Glomerular visceral epithelial cell (primary cell): ENCODE results near the gene FXYD3.
"Not testable (repeated sequence)": the region's sequence is repeated elsewhere in the genome, so short reads cannot be mapped to it uniquely, and the experiment has no call there.

Experiments used
- DNase-seq: peaks from one replicate; pipeline ENCODE4 v3.0.0-alpha.2; 2016; ENCODE audit errors: extremely low spot score

The FXYD3 gene

GRCh38 chr19:35086455-35086854 is 29.2 kb upstream of the FXYD3 start:
- DNase-seq = no peak

- DNase-seq = no peak
These were observed 28.2 kb upstream of the FXYD3 start for GRCh38 chr19:35087393-35087792.

- peak; percentile 85 for DNase-seq
These were observed 27.3 kb upstream of the FXYD3 start for GRCh38 chr19:35088131-35088913.

GRCh38 chr19:35089554-35089953 is 26.1 kb upstream of the FXYD3 start:
- DNase-seq = no peak

GRCh38 chr19:35090160-35090505 is 25.5 kb upstream of the FXYD3 start:
- DNase-seq = no peak

GRCh38 chr19:35090506-35091214 is 25.0 kb upstream of the FXYD3 start:
- DNase-seq = peak; percentile 61

GRCh38 chr19:35093430-35093829 is 22.2 kb upstream of the FXYD3 start:
- no peak for DNase-seq

GRCh38 chr19:35093941-35094647 is 21.5 kb upstream of the FXYD3 start:
- DNase-seq = no peak

GRCh38 chr19:35094656-35095055 is 21.0 kb upstream of the FXYD3 start:
- DNase-seq = no peak

- DNase-seq = peak; percentile 9
These were observed 19.8 kb upstream of the FXYD3 start for GRCh38 chr19:35095667-35096368.

GRCh38 chr19:35098413-35099049 is 17.1 kb upstream of the FXYD3 start:
- no peak for DNase-seq

- no peak for DNase-seq
These were observed 16.3 kb upstream of the FXYD3 start for GRCh38 chr19:35099155-35099896.

- DNase-seq = no peak
These were observed 15.7 kb upstream of the FXYD3 start for GRCh38 chr19:35099897-35100275.

- no peak for DNase-seq
These were observed 14.8 kb upstream of the FXYD3 start for GRCh38 chr19:35100588-35101533.

- DNase-seq = not testable (repeated sequence)
These were observed 13.7 kb upstream of the FXYD3 start for GRCh38 chr19:35101949-35102348.

GRCh38 chr19:35103614-35104013 is 12.0 kb upstream of the FXYD3 start:
- DNase-seq = not testable (repeated sequence)

- no peak for DNase-seq
These were observed 11.3 kb upstream of the FXYD3 start for GRCh38 chr19:35104361-35104760.

GRCh38 chr19:35105047-35105410 is 10.6 kb upstream of the FXYD3 start:
- DNase-seq = no peak

- no peak for DNase-seq
These were observed 10.0 kb upstream of the FXYD3 start for GRCh38 chr19:35105411-35106290.
